NK-92 (cell line): Measurements from ENCODE around the gene SLC7A1.
A peak's percentile ranks its signal among the peaks of the same experiment; 100 is the strongest.
"Not testable (repeated sequence)": the region's sequence is repeated elsewhere in the genome, so short reads cannot be mapped to it uniquely, and the experiment has no call there.

Experiments
- DNase-seq: peaks from one replicate; lab custom pipeline; 2025; ENCODE audit not compliant: unreplicated experiment; lab: John Stamatoyannopoulos, UW

The SLC7A1 gene

GRCh38 chr13:29595380-29596063, at the start of gene SLC7A1:
Gene SLC7A1, minus strand, starts transcription at chr13:29595688. Its CDS starts 59,500 bp downstream, at chr13:29536188.
- DNase-seq, result peak; percentile 17

GRCh38 chr13:29640665-29641064, 45.2 kb upstream of the SLC7A1 start:
- no peak for DNase-seq

DNA sequence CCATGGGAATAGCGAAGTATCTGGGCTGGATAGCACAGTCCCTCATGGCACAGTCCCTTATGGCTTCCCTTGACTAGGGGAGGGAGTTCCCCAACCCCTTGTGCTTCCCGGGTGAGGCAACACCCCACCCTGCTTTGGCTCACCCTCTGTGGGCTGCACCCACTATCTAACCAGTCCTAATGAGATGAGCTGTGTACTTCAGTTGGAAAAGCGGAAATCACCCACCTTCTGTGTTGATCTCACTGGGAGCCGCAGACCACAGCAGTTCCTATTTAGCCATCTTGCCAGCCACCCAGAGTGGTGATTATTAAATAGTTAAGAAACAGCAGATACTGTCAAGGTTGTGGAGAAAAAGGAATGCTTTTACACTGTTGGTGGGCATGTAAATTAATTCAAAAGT, 41.3 kb upstream of the SLC7A1 start:
- not testable (repeated sequence) for DNase-seq

GRCh38 chr13:29624997-29625396, 29.5 kb upstream of the SLC7A1 start:
- no peak for DNase-seq

DNA sequence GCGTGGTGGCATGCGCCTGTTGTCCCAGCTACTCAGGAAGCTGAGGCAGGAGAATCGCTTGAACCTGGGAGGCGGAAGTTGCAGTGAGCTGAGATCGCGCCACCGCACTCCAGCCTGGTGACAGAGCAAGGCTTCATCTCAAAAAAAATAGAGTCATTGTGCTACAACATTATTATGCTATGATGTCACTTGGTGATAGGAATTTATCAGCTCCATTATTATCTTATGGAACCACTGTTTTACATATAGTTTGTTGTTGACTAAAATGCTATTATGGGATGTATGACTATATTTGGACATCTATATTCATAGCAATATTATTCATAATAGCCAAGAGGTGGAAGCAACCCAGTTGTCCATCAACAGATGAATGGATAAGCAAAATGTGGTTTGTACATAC, 26.4 kb upstream of the SLC7A1 start:
- DNase-seq, result no peak

DNA sequence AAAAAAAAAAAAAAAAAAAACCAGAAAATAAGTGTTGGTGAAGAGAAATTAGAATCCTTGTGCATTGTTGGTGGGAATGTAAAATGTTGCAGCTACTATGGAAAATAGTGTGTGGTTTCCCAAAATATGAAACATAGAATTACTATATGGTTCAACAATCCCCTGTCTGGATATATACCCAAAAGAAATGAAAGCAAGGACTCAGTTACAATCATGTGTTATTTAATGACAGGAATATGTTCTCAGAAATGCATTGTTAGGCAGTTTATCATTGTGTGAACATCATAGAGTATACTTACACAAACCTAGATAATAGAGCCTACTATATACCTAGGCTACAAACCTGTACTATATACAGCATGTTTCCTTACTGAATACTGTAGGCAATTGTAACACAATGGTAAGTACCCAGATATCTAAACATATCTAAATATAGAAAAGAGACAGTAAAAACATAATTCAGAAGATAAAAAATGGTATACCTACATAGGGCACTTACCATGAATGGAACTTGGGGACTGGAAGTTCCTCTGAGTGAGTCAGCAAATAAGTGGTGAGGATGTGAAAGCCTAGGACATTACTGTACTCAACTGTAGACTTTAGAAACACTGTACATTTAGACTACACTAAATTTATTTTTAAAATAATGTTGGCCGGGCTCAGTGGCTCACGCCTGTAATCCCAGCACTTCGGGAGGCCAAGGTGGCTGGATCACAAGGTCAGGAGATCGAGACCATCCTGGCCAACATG, 25.7 kb upstream of the SLC7A1 start:
- DNase-seq, result no peak

DNA sequence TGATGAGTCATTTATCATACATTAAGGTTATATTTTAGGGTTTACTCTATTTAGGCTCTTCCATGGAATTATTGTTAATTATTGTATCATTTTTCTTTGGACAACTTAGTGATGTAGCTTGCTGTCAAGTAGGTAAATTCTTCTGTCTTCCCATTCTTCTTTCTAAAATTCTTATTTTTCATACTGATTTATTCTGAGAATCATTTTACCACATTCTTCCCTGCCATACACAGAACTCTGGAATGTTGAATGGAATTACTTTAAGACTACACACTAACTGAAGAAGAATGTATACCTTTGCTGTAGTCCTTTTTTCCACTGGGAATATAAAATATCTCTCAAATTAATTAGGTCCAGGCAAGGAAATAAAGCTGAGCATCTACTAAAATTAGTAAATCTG, 24.5 kb upstream of the SLC7A1 start:
- no peak for DNase-seq

GRCh38 chr13:29613101-29613500, 17.6 kb upstream of the SLC7A1 start:
- DNase-seq, result no peak

DNA sequence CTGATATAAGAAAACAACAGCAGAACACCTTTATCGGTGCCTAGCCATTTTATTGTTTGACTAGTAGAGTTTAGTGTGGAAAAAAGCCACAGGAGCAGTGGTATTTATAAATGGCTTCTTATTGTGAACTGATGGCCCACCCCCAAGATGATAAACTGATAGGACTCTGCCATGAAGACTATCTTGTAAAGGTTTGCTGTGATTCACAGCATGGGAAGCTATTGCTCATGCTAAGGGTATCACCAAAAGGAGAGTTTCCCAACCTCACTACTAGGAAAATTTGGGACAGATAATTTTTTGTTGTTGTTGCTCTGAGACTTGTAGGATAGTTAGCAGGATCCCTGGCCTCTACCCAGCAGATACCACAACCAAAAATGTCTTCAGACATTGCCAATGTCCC, 12.0 kb upstream of the SLC7A1 start:
- DNase-seq, result no peak

DNA sequence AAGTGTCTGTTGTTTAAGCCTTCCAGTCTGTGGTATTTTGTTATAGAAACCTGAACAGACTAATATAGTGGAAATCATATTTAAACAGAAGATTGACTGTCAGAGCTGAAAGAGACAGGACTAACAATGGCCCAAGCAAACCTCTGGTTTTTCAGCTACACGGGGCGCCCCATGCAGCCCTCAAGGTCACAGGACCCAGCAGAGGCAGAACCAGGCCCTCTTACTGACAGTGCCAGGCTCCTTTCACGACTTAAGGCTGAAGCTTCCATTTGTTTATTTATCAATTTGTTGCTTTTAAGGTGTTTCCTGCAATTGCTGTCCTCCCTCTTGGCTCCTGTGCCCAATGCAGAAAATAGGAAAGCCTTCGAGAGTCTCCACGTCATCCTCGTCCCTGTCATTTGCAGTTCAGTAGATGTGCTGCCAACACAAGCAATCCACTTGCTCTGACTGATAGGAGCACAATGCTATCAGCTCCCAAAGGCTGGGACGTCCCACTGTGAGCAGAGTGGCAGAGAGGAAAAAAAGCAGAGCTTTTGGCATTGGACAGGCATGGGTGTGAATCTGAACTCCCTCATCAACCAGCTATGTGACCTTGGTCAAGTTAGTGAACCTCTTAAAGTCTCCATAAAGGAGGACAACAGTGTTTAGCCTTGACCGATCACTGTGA, 10.5 kb upstream of the SLC7A1 start:
- DNase-seq, result no peak

- no peak for DNase-seq
Measured at GRCh38 chr13:29598321-29598720, 2.8 kb upstream of the SLC7A1 start.

DNA sequence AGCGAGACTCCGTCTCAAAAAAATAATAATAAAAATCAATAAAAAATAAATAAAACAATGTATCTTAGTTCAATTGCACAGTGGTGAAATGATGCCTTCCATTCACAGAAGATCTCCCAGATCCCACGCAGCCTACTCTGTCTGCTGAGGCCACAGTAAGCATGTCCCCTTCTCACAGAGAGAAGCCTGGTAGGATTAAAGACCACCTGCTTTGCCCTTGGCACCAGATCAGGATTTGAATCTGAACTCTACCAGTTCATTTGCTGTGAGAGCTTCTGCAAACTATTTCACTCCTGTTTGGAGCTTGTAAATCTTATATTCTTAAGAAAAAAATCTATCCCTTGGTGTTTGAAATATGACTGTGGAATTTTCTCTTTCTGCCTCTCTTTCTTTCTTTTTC, 2.2 kb upstream of the SLC7A1 start:
- no peak for DNase-seq

DNA sequence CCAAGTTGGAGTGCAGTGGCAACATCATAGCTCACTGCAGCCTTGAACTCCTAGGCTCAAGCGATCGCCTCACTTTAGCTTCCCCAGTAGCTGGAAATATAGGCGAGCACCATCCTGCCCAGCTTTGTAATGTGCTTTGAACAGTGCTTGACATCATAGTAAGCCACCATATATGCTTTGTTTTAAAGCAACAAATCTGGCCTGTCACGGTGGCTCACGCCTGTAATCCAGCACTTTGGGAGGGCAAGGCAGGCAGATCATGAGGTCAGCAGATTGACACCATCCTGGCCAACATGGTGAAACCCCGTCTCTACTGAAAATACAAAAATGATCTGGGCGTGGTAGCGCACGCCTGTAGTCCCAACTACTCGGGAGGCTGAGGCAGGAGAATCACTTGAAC, 1.8 kb upstream of the SLC7A1 start:
- no peak for DNase-seq

DNA sequence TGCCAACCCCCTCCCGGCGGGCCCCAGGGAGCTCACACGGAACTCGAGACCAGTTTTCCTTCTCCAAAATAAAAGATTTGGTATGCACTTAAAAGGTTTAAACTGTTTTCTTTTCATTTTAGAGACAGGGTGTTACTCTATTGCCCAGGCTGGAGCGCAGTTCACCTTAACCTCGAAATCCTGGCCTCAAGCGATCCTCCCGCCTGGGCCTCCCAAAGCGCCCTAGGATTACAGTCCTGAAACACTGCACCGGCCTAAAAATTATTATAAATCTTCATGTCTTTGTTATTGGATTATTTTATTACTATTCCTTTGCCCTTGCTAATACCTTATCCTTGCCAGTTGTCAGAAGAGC, 553 bp upstream of the SLC7A1 start:
- DNase-seq, result no peak

- DNase-seq, result no peak
Measured at GRCh38 chr13:29594710-29595379, 643 bp downstream of the SLC7A1 start.

DNA sequence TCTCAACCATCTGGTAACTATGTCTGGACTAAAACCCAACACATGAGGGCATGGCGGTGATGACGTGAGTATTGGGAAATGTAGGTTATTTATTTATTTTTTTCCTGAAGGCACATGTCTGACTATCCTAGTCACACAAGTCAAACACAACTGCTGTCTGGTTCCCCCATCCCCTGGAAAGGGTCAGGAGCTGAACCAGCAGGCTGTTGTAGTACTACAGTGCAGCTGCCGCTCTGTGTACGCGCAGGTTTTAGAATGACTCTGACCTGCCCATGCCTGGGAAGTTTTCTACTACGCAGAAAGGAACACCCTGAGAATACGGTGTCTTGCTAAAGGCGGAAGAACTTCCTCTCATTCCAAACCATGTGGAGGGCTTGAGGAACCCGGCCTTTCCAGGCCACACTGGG, 1.2 kb downstream of the SLC7A1 start:
- DNase-seq, result no peak

DNA sequence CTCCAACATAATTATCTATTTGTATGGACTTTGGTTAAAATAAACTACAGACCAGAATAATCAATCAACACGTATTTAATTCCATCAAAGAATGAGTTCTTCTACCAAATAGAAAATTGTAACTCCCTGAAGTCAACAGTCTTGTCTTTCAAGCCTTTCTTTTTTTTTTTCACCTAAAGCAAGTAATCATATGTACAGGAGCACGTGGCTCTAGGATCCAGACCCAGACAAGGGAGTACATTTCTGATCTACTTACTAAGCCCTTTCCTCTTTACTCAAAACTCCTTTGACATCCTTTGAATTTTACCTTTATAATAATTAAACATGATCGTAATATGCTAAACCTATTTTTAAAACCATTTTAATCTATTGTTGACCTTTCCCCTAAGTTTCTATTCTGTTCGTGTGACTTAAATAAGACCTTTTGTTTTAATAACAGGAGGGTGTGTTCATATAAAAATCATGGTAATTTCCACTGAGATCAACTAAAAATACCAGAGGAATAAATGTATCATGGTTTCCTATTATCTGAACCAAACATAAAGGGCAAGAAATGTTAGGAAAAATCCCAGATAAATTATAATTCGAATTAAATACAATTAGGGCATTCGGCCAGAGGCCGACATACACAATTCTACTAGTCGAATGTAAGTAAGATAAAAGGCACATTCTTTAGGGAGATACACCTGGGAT, 1.7 kb downstream of the SLC7A1 start:
- DNase-seq, result no peak

- no peak for DNase-seq
Measured at GRCh38 chr13:29591310-29591709, 4.2 kb downstream of the SLC7A1 start.

DNA sequence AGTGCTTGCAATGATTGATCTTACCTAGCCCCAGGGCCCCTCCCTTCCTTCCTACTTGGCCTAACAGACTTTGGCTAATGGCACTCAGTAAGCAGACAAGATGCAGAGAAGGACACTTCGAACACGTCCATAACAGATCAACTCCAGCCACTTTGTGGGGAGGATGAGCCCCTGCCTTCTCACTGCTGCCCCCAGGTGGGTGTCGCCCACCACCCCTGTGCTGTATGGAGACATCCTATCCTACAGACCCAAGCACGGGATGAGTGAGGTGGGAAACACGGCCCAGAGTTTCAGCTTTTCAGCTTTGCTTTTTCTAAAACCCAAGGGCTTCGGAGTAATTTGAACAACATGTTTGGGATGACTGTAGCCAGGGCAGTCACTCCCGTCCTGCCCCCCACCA, 5.5 kb downstream of the SLC7A1 start:
- no peak for DNase-seq

GRCh38 chr13:29589234-29589633, 6.3 kb downstream of the SLC7A1 start:
- DNase-seq, result no peak

GRCh38 chr13:29587645-29588044, 7.8 kb downstream of the SLC7A1 start:
- DNase-seq, result no peak
